ENCODE results near the gene NEMP2. TPM values are rescaled to one million over a fixed set of nuclear protein-coding genes. Genes with fewer than 3 reads are reported as not detected.

NEMP2 gene
- polyA plus RNA-seq, 1 donor from 2014 or later = 1.1 TPM

GRCh38 chr2:190514676-190515075, 19.8 kb downstream of the NEMP2 start:
- H3K4me2 ChIP-seq (ENCODE audit: low read length) = no peak overlapping the region
- H3K79me2 ChIP-seq (replicated peaks; ENCODE audit: insufficient read depth, low read length) = no peaks in the 10 kb centered on the region
- H3K27me3 ChIP-seq (ENCODE audit: insufficient read depth, low read depth, low read length) = no peaks in the 10 kb centered on the region
- H3K36me3 ChIP-seq (ENCODE audit: insufficient read depth, low read length) = no peaks in the 10 kb centered on the region
- TF ChIP-seq, protein P1, sequence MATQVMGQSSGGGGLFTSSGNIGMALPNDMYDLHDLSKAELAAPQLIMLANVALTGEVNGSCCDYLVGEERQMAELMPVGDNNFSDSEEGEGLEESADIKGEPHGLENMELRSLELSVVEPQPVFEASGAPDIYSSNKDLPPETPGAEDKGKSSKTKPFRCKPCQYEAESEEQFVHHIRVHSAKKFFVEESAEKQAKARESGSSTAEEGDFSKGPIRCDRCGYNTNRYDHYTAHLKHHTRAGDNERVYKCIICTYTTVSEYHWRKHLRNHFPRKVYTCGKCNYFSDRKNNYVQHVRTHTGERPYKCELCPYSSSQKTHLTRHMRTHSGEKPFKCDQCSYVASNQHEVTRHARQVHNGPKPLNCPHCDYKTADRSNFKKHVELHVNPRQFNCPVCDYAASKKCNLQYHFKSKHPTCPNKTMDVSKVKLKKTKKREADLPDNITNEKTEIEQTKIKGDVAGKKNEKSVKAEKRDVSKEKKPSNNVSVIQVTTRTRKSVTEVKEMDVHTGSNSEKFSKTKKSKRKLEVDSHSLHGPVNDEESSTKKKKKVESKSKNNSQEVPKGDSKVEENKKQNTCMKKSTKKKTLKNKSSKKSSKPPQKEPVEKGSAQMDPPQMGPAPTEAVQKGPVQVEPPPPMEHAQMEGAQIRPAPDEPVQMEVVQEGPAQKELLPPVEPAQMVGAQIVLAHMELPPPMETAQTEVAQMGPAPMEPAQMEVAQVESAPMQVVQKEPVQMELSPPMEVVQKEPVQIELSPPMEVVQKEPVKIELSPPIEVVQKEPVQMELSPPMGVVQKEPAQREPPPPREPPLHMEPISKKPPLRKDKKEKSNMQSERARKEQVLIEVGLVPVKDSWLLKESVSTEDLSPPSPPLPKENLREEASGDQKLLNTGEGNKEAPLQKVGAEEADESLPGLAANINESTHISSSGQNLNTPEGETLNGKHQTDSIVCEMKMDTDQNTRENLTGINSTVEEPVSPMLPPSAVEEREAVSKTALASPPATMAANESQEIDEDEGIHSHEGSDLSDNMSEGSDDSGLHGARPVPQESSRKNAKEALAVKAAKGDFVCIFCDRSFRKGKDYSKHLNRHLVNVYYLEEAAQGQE (IDR thresholded peaks at IDR 0.05; ENCODE audit: borderline replicate concordance) = no peak
- TF ChIP-seq EP300 (conservative IDR thresholded peaks at IDR 0.05; ENCODE audit: poor library complexity, severe bottlenecking) = no peak
- no peak for TF ChIP-seq POLR2AphosphoS5 (IDR thresholded peaks at IDR 0.05)
- TF ChIP-seq, protein P2, sequence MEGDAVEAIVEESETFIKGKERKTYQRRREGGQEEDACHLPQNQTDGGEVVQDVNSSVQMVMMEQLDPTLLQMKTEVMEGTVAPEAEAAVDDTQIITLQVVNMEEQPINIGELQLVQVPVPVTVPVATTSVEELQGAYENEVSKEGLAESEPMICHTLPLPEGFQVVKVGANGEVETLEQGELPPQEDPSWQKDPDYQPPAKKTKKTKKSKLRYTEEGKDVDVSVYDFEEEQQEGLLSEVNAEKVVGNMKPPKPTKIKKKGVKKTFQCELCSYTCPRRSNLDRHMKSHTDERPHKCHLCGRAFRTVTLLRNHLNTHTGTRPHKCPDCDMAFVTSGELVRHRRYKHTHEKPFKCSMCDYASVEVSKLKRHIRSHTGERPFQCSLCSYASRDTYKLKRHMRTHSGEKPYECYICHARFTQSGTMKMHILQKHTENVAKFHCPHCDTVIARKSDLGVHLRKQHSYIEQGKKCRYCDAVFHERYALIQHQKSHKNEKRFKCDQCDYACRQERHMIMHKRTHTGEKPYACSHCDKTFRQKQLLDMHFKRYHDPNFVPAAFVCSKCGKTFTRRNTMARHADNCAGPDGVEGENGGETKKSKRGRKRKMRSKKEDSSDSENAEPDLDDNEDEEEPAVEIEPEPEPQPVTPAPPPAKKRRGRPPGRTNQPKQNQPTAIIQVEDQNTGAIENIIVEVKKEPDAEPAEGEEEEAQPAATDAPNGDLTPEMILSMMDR (IDR thresholded peaks at IDR 0.05; ENCODE audit: poor library complexity, severe bottlenecking) = no peak
- TF ChIP-seq SMC3 (conservative IDR thresholded peaks at IDR 0.05; ENCODE audit: poor library complexity) = no peak
- TF ChIP-seq EZH2 (IDR thresholded peaks at IDR 0.05; ENCODE audit: borderline replicate concordance, insufficient read depth, low read length, poor library complexity, severe bottlenecking) = no peak
- TF ChIP-seq TAF1 (IDR thresholded peaks at IDR 0.05; ENCODE audit: low read depth) = no peak
- no peak for TF ChIP-seq MXI1 (conservative IDR thresholded peaks at IDR 0.05; ENCODE audit: poor library complexity, severe bottlenecking)
- no peak for TF ChIP-seq RAD21 (conservative IDR thresholded peaks at IDR 0.05)
- H3K9me3 ChIP-seq (ENCODE audit: low read length) = no peaks in the 10 kb centered on the region
- H3K9ac ChIP-seq (ENCODE audit: low read length) = no peak overlapping the region
- H4K20me1 ChIP-seq (ENCODE audit: insufficient read depth) = no peaks in the 10 kb centered on the region
- H3F3A ChIP-seq (ENCODE audit: insufficient read depth, low read length, poor library complexity, severe bottlenecking) = no peaks in the 10 kb centered on the region
- H3K4me3 ChIP-seq (ENCODE audit: low read length) = no peak overlapping the region
- no peak overlapping the region for H2AFZ ChIP-seq (ENCODE audit: low read depth, low read length)
- no peak overlapping the region for H3K27ac ChIP-seq (ENCODE audit: low read length)
- no peaks in the 10 kb centered on the region for H3K9me2 ChIP-seq (ENCODE audit: insufficient read depth, low read length)

- H3K27ac ChIP-seq (ENCODE audit: low read length) = no peak overlapping the region
- H3K9me3 ChIP-seq (ENCODE audit: low read length) = no peaks in the 10 kb centered on the region
- no peaks in the 10 kb centered on the region for H3K79me2 ChIP-seq (replicated peaks; ENCODE audit: insufficient read depth, low read length)
- H3K27me3 ChIP-seq (ENCODE audit: insufficient read depth, low read depth, low read length) = no peaks in the 10 kb centered on the region
- H2AFZ ChIP-seq (ENCODE audit: low read depth, low read length) = no peak overlapping the region
- H3K36me3 ChIP-seq (ENCODE audit: insufficient read depth, low read length) = no peaks in the 10 kb centered on the region
- H3F3A ChIP-seq (ENCODE audit: insufficient read depth, low read length, poor library complexity, severe bottlenecking) = no peaks in the 10 kb centered on the region
- no peaks in the 10 kb centered on the region for H3K9me2 ChIP-seq (ENCODE audit: insufficient read depth, low read length)
- no peaks in the 10 kb centered on the region for H4K20me1 ChIP-seq (ENCODE audit: insufficient read depth)
- no peak for TF ChIP-seq MXI1 (conservative IDR thresholded peaks at IDR 0.05; ENCODE audit: poor library complexity, severe bottlenecking)
- no peak for TF ChIP-seq EP300 (conservative IDR thresholded peaks at IDR 0.05; ENCODE audit: poor library complexity, severe bottlenecking)
- no peak for TF ChIP-seq RAD21 (conservative IDR thresholded peaks at IDR 0.05)
- no peak for TF ChIP-seq TAF1 (IDR thresholded peaks at IDR 0.05; ENCODE audit: low read depth)
- TF ChIP-seq, protein P2 (IDR thresholded peaks at IDR 0.05; ENCODE audit: poor library complexity, severe bottlenecking) = no peak
- no peak overlapping the region for H3K4me3 ChIP-seq (ENCODE audit: low read length)
- no peak overlapping the region for H3K4me2 ChIP-seq (ENCODE audit: low read length)
- no peak overlapping the region for H3K9ac ChIP-seq (ENCODE audit: low read length)
Measured at GRCh38 chr2:190513877-190514276, 20.6 kb downstream of the NEMP2 start.
